ENCODE data around the gene TEX44.
A peak's percentile ranks its signal among the peaks of the same experiment; 100 is the strongest.

The TEX44 gene

DNA sequence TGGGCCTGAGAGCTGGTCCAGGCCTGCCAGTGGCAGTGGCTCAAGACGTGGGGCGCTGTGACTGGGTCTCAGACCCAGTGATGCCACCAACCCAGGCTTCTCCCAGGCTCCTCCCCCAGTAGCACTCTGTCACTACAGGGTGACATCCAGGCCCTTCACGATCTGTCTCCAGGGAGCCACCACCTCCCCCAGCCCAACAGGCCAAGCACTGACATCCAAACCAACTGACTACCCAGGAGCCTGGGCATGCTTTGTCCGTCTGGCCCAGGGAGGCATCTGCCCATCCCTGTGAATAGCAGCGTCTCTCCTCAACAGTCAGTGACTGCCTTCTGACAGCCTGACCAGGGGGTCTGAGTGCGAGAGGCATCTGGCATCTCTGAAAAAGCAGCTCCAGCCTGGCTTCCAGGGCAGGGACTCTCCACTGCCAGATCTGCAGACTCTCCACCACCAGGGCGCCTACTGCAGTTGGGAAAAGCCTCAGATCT is 13.0 kb downstream of the TEX44 start:
- DNase-seq: no peak

DNA sequence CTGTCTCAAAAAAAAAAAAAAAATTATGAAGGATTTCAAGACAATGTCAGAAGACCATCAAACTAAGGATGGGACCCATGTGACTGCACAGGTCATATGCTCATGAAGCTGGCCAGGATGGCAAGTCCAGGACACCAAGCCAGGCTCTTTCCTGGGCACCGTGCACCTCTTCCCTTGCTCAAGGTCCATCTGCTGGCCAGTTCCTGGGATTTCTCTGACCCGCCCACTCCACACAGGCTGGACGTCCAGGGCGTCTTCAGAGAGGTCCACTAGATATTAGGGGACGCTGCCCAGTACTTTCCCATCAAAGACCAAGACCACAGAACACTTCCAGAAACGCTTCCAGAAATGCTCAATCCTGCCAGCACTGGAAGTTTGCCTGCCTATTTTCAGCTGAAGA is 14.3 kb downstream of the TEX44 start:
- DNase-seq: no peak

DNA sequence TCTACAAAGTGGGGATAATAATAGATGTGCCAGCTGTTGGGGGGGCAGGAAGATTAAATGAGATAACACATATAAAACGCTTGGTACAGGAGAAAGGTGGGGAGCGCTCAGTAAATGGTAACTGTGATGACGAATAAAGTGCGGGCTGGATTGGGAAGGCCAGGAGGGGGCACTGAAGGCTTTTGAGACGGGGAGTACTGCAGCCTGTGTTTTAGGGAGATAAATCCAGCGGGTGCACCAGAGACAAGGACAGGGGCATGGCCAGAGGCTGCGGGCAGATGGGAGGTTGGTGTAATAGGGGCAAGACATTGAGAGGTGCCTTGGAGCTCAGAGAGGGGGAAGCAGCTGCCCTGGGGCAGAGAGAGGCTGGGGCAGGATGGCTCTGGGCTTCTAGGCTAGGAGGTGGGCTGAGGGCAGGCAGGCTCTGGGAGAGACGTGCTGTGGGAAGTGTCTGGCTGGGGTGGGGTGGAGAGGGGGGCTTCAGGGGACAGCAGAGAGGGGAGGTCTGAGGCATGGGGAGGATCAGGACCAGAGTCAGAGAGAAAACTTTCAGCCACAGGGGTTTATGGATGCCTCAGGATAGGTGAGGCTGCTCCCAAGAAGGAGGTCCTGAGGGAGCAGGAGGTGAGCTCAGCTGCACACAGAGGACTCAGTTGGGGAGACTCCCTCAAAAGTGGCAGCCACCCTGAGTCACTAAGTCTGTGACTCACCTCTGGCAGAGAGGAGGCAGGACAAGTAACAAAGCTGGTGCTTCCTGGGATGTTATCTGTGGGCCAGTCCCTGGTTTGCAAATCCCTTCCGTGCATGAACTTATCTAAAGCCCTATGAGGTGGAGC is 18.8 kb downstream of the TEX44 start:
- peak in 1 of 2 experiments; percentile 75 for DNase-seq

DNA sequence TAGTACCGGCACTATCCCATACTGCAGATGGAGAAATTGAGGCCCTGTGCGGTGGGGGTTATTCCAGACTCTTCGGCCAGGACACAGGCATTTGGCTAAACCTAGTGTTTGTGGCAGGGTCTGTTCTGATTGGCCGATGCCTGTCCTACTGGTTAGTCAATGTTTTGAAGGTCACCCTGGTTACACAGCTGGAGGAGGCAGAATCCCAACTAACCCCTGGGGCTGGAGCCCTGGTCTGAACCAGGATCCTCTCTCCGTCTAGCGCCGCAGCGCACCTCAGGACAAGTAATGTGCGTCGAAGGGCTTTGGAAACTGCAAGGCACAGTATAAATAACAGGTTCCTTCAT is 19.4 kb downstream of the TEX44 start:
- peak in 1 of 2 experiments; percentile 77 for DNase-seq

DNA sequence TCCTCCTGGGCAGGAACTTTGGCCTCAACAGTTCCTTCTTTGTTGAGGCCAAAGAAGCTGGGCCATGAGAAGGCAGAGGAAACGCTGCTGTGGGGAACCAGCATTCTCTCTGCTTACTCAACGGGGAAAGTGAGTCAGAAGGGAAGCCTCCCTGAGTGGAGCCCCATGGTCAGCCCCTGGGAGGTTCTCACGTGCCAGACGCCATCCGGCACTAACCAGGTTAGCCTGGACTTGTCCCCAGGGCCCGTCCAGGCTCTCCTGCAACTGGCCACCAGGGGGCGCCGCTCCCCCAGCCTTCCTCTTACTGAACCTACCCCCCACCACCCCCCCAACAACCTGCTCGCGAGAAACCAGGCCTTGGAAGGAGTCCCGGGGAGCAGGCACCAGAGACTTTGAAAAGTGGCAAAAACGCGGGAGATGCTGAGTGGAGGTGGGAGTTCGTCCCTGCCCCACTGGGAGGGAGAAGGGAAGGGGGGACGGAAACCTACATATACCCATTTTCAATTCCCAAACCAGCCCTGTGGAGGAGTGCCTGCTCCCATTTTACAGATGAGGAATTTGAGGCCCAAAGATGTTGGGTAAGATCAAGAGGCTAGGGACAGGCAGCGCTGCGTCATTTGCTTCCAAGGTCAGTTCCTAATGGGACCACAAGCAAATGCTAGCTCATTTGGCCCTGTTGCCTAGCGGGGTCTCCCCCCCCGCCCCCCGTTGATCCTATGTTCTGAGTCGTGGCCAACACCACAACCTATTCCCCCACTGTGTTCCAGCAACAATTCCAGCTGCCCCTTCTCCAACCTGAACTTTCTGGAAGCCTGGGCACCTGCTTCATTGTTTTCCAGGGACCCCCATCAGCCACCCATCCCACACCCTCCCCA is 20.0 kb downstream of the TEX44 start:
- peak; percentile 97 to 98 for DNase-seq

DNA sequence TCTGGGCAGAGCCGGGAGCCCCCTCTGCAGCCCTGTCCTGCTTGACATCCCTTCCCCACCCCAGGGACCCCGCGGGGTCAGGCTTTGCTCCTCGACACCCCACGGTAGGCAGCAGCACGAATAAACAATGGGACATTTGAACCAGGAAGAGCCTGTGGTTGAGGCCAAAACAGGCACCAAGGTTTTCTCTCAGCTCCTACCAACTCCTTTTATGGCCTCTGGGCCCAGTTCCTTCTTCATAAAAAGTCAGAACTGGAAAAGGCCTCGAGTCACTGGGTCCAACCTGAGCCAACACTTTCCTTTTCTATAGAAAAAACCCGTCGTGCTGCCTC is 20.6 kb downstream of the TEX44 start:
- no peak for DNase-seq

DNA sequence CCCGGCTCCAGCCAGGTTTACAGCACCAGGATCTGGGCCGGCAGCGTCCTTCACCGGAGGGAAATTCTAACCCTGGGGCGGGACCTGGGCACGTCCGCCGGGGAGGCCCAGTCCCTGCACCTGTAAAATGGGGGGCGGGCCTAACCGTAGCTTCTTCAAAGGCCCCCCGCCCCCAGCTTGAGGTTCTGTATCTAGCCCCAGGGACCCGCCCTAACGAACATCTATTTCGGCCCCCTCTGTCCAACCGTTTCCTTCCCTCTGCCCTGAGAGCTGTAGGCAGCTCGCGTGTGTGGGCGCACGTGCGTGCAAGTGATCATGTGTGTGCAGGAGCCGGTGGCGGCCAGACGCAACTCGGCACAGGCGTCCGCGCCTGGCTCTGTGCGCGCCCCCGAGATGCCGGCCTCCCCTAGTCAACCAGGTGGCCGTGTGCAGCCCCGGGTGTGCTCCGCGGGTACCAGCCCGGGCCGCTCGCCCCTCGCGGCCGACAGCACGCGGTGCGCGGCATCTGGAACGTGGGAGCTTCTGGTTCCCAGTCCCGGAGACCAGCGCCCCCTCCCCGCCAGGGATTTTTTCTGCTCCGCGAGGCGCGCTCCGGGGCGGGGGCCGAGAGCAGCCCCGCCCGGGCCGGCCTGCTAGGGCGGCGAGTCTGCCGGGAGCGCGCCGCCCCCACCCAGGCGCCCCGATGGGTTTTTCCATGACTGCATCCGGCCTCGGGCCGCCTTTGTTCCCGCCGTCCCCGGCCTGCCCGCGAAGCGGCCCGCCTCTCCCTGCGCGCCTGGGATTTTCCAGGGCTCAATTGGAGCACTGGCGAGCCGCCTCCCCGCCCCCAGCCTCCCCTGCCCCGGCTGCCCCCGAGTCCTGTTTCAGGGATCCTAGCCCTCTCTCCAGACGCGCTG is 21.2 kb downstream of the TEX44 start:
- peak; percentile 89 to 93 for DNase-seq

DNA sequence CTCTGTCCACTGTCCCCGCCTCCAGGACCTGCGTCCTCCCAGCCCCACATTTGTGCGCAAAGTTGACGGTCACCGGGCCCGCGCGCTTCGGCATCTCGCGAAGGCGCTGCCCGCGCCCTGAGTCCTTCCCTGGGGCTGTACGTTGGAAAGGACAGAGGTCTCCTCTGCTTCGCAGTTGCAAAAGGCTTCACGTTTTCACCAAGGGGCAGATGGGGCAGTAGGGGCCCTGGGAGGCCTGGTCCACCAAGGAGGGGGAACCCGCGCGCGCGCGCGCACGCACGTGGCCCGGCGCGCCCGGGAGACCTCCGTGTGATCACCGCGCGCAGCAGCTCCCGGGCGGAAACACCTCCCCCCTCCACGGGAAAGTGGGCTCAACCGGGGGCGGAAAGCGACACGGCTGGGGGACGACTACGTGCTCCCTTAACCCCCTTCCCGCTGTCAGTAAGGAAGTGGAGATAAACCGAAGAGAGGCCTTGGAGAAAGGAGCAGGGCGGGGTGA is 21.9 kb downstream of the TEX44 start:
- peak in 1 of 2 experiments; percentile 79 for DNase-seq

DNA sequence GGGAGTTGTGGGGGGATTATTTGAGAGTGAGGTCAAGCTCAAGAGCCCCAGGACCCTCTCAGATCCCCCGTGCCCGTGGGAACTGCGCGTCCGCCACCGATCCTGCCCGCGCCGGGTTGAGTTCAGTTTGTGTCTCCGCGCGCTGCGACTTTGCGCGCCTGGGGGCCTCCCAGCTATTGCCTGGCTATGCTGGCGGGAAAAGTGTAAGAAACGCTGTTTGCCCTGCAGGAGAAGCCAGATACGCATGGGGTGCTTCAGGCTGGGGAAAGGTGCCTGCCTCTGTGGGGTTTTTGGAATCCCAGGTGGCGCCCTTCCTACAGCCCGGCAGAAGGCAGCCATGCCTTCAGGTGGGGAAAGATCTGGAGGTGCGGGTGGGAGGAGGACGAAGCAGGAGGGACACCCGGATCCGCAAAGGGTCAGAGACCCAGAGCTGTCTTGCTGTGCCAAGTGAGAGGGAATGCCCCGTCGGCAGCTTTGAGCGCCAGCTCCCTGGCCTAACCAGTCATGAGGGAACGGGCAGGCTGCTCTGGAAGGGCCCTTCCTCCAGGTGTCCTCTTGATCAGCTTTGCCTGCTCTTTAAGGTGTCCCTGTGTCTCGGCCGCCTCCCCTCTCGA is 22.5 kb downstream of the TEX44 start:
- peak; percentile 57 to 62 for DNase-seq

DNA sequence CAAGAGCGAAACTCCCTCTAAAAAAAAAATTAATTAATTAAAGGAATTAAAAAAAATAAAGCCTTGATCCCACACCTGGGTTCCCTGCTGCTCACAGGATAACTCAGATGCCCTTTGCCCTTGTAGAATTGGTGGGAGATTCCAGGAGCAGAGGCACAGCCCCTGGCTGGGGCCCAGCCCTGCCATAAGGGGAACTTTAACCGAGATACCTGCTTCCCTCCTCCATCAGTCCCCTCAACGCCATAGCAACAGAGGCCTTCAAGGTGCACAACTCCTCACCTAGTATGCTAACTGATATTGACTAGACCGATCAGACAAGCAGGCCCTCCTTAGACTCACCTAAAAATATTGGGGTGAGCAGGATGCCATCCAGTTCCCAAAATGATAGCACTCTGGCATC is 23.6 kb downstream of the TEX44 start:
- DNase-seq: no peak

DNA sequence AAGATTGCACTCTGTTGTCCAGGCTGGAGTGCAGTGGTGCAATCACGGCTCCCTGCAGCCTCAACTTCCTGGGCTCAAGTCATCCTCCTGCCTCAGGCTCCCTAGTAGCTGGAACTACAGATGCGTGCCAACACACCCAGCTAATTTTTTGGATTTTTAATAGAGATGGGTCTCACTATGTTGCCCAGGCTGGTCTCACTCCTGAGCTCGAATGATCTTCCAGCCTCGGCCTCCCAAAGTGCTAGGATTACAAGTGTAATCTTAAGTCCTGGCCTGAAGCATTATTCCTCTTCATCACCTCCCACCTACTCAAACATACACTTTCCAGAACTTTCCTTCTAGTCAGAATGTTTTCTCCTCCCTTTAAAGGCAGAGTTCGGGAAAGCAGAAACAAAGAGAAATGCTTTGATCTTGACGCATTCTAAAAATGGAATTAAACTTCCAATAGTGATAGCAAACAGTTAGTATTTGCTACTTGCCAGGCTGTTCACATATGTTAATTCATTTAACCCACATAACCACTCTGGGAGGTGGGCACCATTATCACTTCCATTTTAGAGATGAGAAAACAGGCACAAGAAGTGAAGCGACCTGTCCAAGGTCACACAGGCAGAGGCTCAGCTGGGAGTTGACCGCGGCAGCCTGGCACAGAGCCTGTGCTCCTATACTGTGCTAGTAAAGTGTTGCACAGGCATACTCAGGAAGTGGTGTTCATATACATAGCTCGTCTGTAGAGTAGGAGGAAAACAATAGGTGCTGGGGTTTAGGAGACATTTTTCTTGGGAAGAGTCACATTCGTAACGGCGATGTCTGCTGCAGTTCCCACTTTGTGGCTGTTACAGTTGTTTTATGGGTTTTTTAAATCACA is 24.6 kb downstream of the TEX44 start:
- no peak for DNase-seq

DNA sequence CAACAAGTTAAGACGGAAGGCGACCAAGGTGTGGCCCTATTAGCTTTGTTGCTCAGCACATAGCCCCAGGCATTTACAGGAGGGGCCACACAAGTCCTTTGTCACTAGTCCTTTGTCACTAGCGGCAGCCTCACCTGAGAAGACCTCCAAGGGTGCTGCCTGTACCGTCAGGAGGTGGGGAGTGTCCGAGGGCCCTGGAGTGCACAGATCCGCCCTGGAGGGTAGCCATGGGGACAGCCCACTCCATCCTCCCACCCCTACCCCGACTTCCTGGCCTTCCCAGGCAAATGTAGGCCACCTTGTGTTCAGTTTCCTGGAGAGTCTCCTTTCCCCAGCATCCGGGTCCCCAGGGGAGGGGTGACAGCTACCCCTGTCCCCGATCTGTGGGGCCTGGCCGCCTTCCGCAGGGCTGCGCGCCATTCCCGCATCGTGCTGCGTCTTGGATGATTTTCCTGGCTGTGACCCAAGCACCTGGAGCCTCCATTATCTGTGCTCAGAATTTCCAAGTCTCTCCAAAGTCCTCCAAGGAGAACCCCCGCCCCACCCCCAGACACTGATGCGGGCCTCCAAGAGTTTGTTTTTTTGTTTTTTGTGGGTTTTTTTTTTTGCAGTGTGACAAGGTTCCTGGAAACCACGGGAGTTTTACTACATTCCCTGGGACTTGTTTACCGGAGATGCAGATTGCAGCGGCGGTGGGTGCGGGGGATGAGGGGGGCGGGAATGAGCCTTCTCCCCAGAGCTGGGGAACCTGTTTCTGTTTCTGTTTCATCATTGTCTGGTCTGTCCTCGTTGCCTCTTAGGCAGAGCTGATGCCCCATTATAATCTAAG is 28.6 kb downstream of the TEX44 start:
- no peak for DNase-seq

DNA sequence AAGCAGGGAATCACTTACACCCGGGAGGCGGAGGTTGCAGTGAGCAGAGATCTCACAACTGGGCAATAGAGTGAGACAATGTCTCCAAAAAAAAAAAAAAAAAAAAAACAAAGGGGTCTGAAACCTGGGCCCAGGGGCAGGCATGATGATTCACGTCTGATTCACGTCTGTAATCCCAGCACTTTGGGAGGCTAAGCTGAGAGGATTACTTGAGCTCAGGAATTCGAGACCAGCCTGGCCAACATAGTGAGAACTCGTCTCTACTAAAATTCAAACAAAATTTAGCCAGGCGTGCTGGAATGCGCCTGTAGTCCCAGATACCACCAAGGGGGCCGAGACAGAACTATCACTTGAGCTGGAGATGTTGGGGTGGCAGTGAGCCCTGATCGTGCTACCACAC is 30.3 kb downstream of the TEX44 start:
- no peak for DNase-seq

DNA sequence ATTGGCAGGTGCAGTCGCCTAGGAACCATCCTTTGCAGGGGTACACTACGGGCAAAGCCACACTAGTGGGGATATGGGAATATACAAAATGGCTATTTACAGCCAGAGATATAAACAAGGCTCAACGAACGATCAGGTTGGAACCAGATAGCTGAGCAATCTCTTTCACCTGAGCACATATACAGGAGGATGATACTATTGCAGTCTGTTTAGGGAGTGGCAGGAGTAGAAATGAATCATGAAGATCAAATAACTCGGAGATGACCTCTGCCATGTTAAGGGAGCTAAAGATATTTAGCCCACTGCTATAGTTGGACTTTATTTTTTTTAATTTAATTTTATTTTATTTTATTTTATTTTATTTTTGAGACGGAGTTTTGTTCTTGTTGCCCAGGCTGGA is 33.8 kb downstream of the TEX44 start:
- DNase-seq: no peak

DNA sequence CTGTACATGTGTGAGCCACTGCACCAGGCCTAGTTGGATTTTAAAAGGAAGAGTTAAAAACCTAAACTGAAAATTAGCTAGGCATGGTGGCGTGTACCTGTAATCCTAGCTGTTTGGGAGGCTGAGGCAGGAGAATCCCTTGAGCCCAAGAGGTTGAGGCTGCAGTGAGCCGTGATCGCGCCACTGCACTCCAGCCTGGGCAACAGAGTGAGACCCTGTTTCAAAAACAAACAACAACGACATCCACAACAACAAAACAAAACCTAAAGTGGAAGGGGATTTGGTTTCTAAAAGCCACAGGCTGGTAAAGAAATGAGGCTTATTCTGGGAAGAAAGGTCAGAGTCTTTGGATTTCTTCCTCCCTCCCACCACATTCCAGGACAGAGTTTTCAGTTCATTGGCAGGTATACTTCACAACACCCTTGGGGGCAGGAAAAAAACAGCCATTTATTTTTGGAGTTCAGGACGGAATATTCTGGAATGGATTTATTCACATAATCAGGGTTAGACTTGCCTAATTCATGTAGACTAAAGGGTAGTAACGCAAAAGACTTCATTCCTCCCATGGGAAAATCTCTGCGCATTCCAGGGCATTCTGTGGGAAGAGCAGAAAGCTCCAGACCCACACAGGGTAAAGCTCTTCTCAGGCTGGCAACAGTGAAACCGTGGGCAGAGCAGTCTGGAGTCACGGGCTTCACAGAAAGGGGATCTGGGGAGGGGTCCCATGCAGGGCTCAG is 34.9 kb downstream of the TEX44 start:
- no peak for DNase-seq

DNA sequence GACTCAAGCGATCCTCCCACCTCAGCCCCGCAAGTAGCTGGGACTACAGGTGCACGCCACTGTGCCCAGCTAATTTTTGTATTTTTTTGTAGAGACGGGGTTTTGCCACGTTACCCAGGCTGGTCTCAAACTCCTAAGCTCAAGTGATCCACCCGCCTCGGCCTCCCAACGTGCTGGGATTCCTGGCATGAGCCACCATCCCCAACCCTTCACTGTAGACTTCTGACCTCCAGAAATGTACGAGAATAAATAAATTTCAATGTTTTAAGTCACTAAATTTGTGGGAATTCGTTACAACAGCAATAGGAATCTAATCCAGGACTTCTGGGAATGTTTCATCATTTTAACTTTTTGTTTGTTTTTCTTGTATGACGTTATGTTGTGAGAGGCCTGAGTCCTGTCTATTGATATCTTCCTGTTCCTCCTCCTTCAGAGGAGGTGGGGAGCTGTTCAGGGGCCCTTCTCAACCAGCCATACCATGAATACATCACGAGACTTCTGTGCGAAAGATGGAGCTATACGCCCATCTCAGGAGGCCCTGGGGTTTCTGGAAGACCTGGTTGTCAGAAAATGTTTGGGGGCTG is 40.0 kb downstream of the TEX44 start:
- no peak for DNase-seq

DNA sequence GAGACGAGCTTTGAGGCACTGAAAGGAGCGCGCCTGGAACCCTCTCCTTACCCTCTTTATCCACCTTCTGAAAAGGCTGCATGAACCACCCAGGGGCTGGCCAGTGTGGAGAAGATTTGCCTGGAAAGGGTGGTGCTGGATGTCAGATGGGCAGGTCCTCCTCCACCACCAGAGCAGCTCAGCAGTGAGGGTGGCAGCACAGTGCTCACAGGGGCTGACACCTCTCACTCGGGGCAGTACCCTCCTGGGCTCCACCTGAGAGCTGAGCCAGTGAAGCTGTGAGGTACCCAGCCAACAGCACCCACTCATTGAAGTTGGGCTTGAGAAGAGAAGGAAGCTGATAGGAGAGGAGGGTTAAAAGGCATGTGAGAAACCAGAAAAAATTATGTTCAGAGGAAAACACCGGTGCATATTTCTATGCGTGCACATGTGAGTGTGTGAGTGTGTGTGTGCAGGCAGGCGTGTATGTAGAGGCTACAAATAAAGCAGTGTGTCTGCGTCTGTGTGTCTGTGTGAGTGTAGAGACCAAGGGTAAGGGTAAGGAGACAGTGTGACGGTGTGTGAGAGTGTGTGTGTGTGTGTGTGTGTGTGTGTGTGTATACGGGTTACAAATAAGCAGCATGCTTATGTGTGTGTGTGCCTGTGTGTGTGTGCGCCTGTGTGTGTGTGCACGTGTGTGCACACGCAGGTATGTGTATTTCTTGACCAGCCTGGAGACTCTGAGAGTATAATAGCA is 40.7 kb downstream of the TEX44 start:
- DNase-seq: no peak

DNA sequence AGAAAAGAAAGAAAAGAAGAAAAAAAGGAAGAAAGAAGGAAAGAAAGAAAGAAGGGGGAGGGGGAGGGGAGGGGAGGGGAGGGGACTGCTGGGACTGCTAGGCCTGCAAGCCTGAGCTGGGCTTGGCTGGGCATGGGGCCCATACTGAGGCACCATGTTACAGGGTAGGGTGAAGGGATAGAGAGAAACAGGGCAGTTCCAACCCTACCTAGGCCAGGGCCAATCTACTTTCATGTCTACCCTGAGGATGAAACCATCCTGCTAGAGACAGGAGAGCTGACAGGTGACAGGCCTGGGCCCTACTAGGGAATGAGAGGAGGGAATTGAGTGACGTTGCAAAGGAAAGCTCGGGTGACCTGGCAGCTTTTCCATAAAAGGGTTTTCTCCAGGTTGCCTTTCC is 41.7 kb downstream of the TEX44 start:
- no peak for DNase-seq

Data from activated T-cell treated with anti-CD3 and anti-CD28 coated beads, Interleukin-2, amount 50 U/mL, for 48 hours (primary cell).